Choroid plexus epithelial cell (primary cell): ENCODE results near the gene HTRA3.

Experiments
- DNase-seq: peaks from one replicate; pipeline ENCODE4 v3.0.0-alpha.2; 2010; ENCODE audit warnings: low read depth
- H3K4me3 ChIP-seq: 2 replicates; pipeline ENCODE4 v1.5.1; 2011; ENCODE audit warnings: low read depth, mild to moderate bottlenecking, control low read depth, low read length, moderate library complexity
- CTCF ChIP-seq: conservative IDR thresholded peaks from 2 replicates; pipeline ENCODE4 v1.5.1; 2011; ENCODE audit warnings: low read depth, mild to moderate bottlenecking, control low read depth, inconsistent platforms, low read length, moderate library complexity

Gene HTRA3

GRCh38 chr4:8235686-8236085 is 33.9 kb upstream of the HTRA3 start:
- no peak overlapping the region for H3K4me3 ChIP-seq
- no peak for DNase-seq
- TF ChIP-seq CTCF = no peak

- no peak for TF ChIP-seq CTCF
- H3K4me3 ChIP-seq = no peak overlapping the region
- DNase-seq = no peak
Measured at GRCh38 chr4:8236106-8236919, 33.2 kb upstream of the HTRA3 start.

GRCh38 chr4:8236920-8237195 is 32.7 kb upstream of the HTRA3 start:
- TF ChIP-seq CTCF = no peak
- H3K4me3 ChIP-seq = no peak overlapping the region
- no peak for DNase-seq

GRCh38 chr4:8237256-8237989 is 32.1 kb upstream of the HTRA3 start:
- no peak for DNase-seq
- H3K4me3 ChIP-seq = no peak overlapping the region
- TF ChIP-seq CTCF = no peak

GRCh38 chr4:8238036-8238511 is 31.5 kb upstream of the HTRA3 start:
- H3K4me3 ChIP-seq = no peak overlapping the region
- DNase-seq = no peak
- no peak for TF ChIP-seq CTCF

GRCh38 chr4:8238515-8239053 is 31.0 kb upstream of the HTRA3 start:
- H3K4me3 ChIP-seq = no peak overlapping the region
- no peak for DNase-seq
- peak; percentile 49 for TF ChIP-seq CTCF
